ENCODE data around the gene ROR2.

The ROR2 gene

DNA sequence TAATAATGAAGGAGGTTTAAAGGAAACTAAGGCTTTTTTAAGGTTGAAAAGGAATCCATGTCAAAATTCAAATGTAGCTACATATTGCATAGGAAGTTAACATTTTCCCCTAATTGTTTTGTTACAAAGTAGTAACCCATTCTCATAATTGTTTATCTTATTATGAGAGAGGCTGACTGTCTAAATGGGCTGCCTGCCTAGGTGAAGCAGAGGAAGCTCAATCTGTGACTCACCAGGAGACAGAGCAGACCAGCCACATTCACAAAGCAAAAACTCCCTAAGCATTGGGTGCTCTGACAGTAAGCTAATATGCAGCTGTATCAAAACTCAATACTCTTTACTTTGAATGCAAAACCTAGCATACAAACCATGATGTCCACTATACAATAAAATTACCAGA, 208.5 kb downstream of the ROR2 start:
- no peak for DNase-seq (ENCODE audit: low read depth in 2 of 2)

GRCh38 chr9:91740701-91741100, 209.3 kb downstream of the ROR2 start:
- DNase-seq (ENCODE audit: low read depth in 2 of 2): no peak

- no peak for DNase-seq (ENCODE audit: low read depth in 2 of 2)
Observed at GRCh38 chr9:91736898-91737601, 213.0 kb downstream of the ROR2 start.

- no peak for DNase-seq (ENCODE audit: low read depth in 2 of 2)
Observed at GRCh38 chr9:91736311-91736710, 213.7 kb downstream of the ROR2 start.

- no peak for DNase-seq (ENCODE audit: low read depth in 2 of 2)
Observed at GRCh38 chr9:91735049-91735448, 215.0 kb downstream of the ROR2 start.

GRCh38 chr9:91734371-91734981, 215.6 kb downstream of the ROR2 start:
- no peak for DNase-seq (ENCODE audit: low read depth in 2 of 2)

DNA sequence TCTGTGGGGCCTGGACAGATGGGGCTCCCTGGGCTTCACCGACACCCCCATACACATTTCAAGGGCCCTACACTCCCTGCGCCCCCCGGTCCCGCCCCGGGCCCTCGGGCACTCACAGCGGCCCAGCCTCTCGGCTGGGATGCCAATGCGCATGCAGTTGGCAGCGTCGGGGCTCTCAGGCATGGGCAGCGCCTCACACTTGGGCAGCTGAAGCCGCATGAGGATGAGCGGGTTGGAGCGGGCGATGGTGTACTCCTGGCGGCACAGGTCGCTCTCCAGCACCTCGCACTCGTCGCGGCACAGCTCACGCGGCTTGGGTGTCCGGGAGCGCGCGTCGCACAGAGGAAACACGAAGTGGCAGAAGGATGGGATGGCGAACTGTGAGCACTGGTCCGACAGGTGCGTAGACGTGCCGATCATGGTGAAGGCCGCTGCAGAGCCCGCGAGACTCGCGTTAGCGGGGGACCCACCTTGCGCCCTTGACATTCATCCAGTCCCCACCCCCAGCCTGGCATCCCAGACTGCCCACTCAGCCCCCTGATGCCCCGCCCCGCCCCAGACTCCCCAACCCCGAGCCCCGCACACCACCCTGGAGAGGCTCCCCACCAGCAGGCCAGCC, 216.9 kb downstream of the ROR2 start:
- DNase-seq (ENCODE audit: low read depth in 2 of 2): no peak

DNA sequence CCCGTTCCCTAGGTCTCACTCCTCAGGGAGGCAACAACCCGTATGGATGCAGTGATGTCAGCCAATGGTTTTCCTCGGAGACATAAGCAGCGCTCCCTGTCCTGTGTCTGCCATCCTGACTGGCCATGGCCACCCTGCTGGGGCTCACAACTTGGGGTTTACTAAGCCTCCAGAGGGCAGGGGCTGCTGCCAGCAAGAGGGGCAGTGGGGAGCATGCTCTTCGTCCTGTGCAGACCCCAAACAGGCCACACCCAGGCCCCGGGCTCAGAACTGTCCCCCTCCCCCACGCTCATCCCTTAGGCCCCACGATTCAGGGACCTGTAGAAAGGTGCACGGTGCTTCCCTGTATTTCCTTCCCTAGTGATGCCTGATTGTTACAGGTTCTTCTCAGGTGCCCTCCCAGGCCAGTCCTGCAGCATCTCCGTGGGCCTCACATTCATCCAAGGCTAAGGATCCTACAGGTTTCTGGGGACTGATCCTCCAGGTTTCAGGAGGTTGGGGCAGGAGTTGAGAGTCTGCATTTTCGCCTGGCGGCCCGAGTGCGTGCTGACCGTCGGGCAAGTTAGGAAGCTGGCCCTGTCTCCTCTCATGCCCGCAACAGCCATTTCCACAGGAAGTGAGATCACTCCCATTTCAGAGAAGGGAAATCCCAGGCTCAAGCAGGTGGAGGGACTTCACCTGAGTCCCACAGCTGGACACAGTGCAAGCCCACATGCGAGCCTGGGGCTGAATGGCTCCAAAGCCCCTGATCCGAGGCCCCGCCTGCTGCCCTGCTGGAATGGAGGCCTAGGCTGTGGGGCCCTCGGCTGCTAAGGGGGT, 217.6 kb downstream of the ROR2 start:
- DNase-seq (ENCODE audit: low read depth in 2 of 2): no peak

- DNase-seq (ENCODE audit: low read depth in 2 of 2): no peak
Observed at GRCh38 chr9:91730806-91731205, 219.2 kb downstream of the ROR2 start.

DNA sequence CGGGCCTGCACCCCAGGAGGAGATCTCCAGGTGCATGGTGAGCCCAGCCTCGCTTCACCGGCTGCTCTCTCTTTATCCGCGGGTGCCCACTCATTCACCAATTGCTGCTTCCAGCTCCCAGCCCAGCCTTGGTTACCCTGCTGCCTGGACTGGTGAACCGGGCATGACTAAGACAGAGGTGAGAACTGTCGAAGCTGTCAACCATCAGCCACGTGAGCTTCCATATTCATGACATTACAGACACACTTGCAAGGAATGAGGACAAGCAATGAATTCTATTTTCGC, 220.5 kb downstream of the ROR2 start:
- DNase-seq (ENCODE audit: low read depth in 2 of 2): no peak

DNA sequence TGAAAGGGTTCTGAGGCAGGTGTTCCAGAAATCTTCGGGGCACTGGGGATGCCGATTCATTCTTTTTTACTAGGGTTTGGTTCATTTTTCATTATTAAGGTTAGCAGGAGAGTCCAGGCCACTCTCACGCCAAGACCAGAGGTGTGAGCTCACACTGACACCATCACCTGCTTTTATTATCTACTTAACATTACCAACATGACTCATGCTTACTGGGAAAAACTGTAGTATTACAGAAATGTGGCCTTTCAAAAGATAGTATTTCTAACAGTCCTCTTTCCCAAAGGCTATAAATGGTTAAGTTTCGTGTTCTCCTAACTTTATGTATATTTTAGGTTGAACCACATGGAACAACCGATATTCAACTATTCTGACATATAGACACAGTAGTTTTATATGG, 222.1 kb downstream of the ROR2 start:
- no peak for DNase-seq (ENCODE audit: low read depth in 2 of 2)

- DNase-seq (ENCODE audit: low read depth in 2 of 2): no peak
Observed at GRCh38 chr9:91727316-91727861, 222.6 kb downstream of the ROR2 start.

DNA sequence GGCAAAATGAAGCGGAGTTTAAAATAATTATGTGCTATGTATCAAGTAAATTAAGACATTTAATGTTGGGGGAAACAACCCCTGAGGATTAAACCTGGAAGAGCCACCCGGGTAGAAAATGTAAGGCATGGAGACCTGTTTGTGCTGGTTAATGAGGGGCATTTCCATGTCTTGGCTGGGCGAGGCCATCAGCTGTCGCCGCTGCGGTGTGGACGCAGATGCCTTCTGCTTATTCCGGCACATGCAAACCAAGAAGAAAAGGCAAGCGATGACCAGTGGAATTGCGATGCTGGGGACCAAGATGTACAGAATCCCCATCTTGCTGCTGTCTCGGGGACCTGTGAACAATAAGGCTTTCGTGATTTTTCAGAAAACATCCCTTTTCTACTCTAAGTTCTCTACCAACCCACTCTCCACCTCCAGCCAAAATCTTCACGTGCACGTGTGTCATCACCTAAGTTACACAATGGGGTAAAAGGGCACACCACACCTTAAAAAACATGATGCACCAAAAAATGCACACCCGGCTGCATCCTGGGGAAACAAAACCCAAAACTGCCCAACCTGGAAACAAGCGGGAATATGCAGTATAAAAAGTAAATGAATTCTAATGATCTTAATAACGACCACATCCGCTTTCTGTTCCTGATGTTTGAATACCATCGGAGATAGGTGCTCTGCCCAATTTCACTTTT, 223.5 kb downstream of the ROR2 start:
- no peak for DNase-seq (ENCODE audit: low read depth in 2 of 2)

- no peak for DNase-seq (ENCODE audit: low read depth in 2 of 2)
Observed at GRCh38 chr9:91725651-91726050, 224.4 kb downstream of the ROR2 start.

GRCh38 chr9:91724609-91725505, 225.2 kb downstream of the ROR2 start:
- DNase-seq (ENCODE audit: low read depth in 2 of 2): no peak

DNA sequence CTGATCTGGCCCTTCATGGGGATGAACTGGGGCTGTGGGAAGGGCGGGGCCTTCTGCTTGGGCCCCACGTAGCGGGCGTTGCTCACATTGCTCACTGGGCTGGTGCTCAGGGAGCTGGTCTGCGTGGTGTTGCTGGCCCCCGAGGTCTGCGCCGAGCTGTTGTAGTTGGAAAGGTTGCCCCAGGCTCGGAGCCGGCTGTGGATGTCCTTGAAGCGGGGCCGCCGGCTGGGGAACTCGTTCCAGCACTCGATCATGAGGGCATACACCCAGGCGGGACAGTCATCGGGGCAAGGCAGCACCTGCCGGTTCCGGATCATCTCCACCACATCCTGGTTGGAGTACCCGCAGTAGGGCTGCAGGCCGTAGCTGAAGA, 226.0 kb downstream of the ROR2 start:
- DNase-seq (ENCODE audit: low read depth in 2 of 2): no peak

- DNase-seq (ENCODE audit: low read depth in 2 of 2): no peak
Observed at GRCh38 chr9:91723420-91724067, 226.5 kb downstream of the ROR2 start.

DNA sequence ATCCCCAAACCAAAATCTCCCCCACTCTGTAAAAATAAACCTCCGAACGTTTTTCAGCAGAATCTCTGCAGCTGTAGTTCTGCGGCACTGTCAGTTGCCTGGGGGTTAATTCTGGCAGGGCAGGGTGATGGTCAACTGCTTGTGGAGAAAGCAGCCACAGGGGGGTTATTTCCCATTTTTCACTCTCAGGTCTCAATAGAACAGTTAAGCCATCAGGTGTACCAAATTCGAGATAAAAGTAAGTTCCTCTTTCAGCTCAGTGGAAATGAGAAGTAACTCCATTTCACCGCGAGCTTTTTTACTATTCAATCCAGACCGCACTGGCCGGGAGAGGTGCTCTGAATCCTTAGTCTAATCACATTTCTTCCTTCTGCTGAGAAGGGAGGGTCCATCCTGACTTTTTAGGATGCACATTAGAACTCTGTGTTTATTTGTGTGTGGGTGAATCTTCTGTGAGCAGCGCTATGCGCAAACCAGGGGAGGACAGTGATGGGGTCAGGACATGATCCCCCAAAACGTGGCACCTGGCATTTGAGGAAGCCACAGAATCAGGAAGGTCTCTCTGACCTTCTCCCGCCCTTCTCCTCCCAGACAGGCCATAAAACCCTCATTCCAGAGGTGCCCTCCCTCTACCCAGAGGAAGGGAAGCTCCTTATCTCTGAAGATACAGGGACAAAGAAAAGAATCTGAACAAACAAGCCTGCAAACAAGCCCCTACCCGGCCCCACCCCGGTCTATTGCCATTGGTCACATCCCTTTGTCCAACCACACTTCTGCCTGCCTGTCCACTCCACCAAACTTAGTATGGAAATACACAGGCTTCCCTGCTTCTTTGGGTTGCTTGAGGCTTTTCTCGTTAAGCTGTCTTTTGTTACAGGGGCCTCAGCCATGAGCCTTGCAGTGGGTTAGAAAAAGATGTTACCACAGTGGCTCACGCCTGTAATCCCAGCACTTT, 229.0 kb downstream of the ROR2 start:
- no peak for DNase-seq (ENCODE audit: low read depth in 2 of 2)

DNA sequence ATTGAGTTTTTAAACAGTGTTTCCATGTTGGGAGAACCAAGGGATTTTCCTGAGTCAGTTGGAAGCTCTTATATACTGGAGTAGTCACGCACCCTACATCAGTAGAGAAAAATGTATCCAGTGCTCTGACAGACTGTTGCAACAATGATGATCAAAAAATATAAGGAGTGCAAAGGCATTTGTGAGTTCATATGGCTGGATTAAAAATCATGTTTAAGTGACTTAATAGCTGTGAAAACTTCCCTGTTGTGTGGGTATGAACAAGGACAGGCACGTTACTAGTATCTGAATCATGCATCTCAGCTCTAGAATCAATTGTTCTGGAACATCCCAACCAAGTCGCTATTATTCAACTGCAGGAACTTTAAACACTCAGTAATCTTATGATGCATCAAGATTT, 229.7 kb downstream of the ROR2 start:
- no peak for DNase-seq (ENCODE audit: low read depth in 2 of 2)

Measured in fibroblast of skin of left quadriceps (primary cell).